WTC11 (cell line): ENCODE measurements around the gene MACROD2.

Experiments
- CREB1 ChIP-seq: sonication (generic); formaldehyde crosslinking; IDR thresholded peaks from 2 replicates; pipeline ENCODE4 v1.8.0; 2023; ENCODE audit warnings: mild to moderate bottlenecking, missing genetic modification reagents
- CTCF ChIP-seq: fragments of 200-600 bp; IDR thresholded peaks from 2 replicates; pipeline ENCODE4 v1.8.0; 2022; ENCODE audit warnings: antibody characterized with exemption
- E2F1 ChIP-seq: sonication (generic); formaldehyde crosslinking; IDR thresholded peaks from 2 replicates; pipeline ENCODE4 v1.8.0; 2022; ENCODE audit warnings: mild to moderate bottlenecking, missing genetic modification reagents
- ESRRA ChIP-seq: sonication (generic); formaldehyde crosslinking; IDR thresholded peaks from 2 replicates; pipeline ENCODE4 v1.8.1; 2022; ENCODE audit warnings: mild to moderate bottlenecking, missing genetic modification reagents, borderline replicate concordance
- FOXJ3 ChIP-seq: sonication (generic); formaldehyde crosslinking; IDR thresholded peaks from 2 replicates; pipeline ENCODE4 v1.9.0; 2021; ENCODE audit warnings: missing genetic modification reagents, mild to moderate bottlenecking, borderline replicate concordance
- FOXP4 ChIP-seq: sonication (generic); formaldehyde crosslinking; IDR thresholded peaks from 2 replicates; pipeline ENCODE4 v1.8.0; 2022; ENCODE audit warnings: mild to moderate bottlenecking, missing genetic modification reagents
- GABPB1 ChIP-seq: sonication (generic); formaldehyde crosslinking; IDR thresholded peaks from 2 replicates; pipeline ENCODE4 v1.8.1; 2023; ENCODE audit warnings: mild to moderate bottlenecking, missing genetic modification reagents
- KAT7 ChIP-seq: sonication (generic); formaldehyde crosslinking; IDR thresholded peaks from 2 replicates; pipeline ENCODE4 v1.8.1; 2023; ENCODE audit warnings: missing genetic modification reagents, mild to moderate bottlenecking, borderline replicate concordance
- NFE2L1 ChIP-seq: sonication (generic); formaldehyde crosslinking; IDR thresholded peaks from 2 replicates; pipeline ENCODE4 v1.8.1; 2023; ENCODE audit warnings: missing genetic modification reagents
- NR2C2 ChIP-seq: sonication (generic); formaldehyde crosslinking; IDR thresholded peaks from 2 replicates; pipeline ENCODE4 v1.8.0; 2022; ENCODE audit warnings: mild to moderate bottlenecking, missing genetic modification reagents
- SP1 ChIP-seq: sonication (generic); formaldehyde crosslinking; conservative IDR thresholded peaks from 2 replicates; pipeline ENCODE4 v1.8.1; 2022; ENCODE audit warnings: missing genetic modification reagents
- USF1 ChIP-seq: sonication (generic); formaldehyde crosslinking; IDR thresholded peaks from 2 replicates; pipeline ENCODE4 v1.8.0; 2022; ENCODE audit warnings: mild to moderate bottlenecking, missing genetic modification reagents
- USF2 ChIP-seq: sonication (generic); formaldehyde crosslinking; IDR thresholded peaks from 2 replicates; pipeline ENCODE4 v1.8.1; 2023; ENCODE audit warnings: mild to moderate bottlenecking, missing genetic modification reagents, moderate library complexity
- ZNF232 ChIP-seq: sonication (generic); formaldehyde crosslinking; IDR thresholded peaks from 2 replicates; pipeline ENCODE4 v1.8.0; 2022; ENCODE audit warnings: mild to moderate bottlenecking, missing genetic modification reagents

- no peak for TF ChIP-seq ZNF232 (CRISPR knock-in tag)
- TF ChIP-seq CREB1 (CRISPR knock-in tag): no peak
- no peak for TF ChIP-seq USF2
- TF ChIP-seq CTCF: no peak
- TF ChIP-seq E2F1: no peak
- no peak for TF ChIP-seq GABPB1 (CRISPR knock-in tag)
- TF ChIP-seq FOXJ3 (CRISPR knock-in tag): no peak
- TF ChIP-seq KAT7: no peak
- TF ChIP-seq USF1 (CRISPR knock-in tag): no peak
- TF ChIP-seq NFE2L1 (CRISPR knock-in tag): no peak
- no peak for TF ChIP-seq FOXP4 (CRISPR knock-in tag)
- no peak for TF ChIP-seq SP1 (CRISPR knock-in tag)
- TF ChIP-seq NR2C2: no peak
- TF ChIP-seq ESRRA: no peak
Observed at GRCh38 chr20:14415467-14415866, 420.2 kb downstream of the MACROD2 start.
